OCI-LY1 (cell line): Measurements from ENCODE around the gene TNIP1.

Experiments
- CTCF ChIP-seq: fragments of 200-600 bp; sonication (generic), shearing (Covaris generic); IDR thresholded peaks from 2 replicates; pipeline ENCODE4 v1.5.1; 2017; ENCODE audit warnings: mild to moderate bottlenecking, antibody characterized with exemption, low read length, moderate library complexity, mixed read lengths
- EZH2 ChIP-seq: fragments of 200-600 bp; sonication (generic), shearing (Covaris generic); IDR thresholded peaks from 2 replicates; pipeline ENCODE4 v1.8.0; 2017; ENCODE audit warnings: borderline replicate concordance, mixed run types, mild to moderate bottlenecking, antibody characterized with exemption, low read length, moderate library complexity, mixed read lengths

GRCh38 chr5:151113651-151114050 lies 32.8 kb upstream of the TNIP1 start:
- no peak for TF ChIP-seq EZH2
- no peak for TF ChIP-seq CTCF
